Peyer's patch (tissue), 4 donors: ENCODE results near the gene NLRC3. TPM values are rescaled to one million over a fixed set of nuclear protein-coding genes. Genes with fewer than 3 reads are reported as not detected.

Experiments used
- DNase-seq, 3 donors: peaks; one replicate each; pipeline ENCODE4 v3.0.0-alpha.2; 2017 to 2019
- H3K27ac ChIP-seq, 4 donors: fragments of 200-600 bp; sonication (generic); one replicate each; pipeline ENCODE4 v1.5.1; 2016 to 2019
- H3K27me3 ChIP-seq, 2 donors: fragments of 200-600 bp; sonication (generic); one replicate each; pipeline ENCODE4 v1.5.1; 2019
- H3K36me3 ChIP-seq, 3 donors: fragments of 200-600 bp; sonication (generic); one replicate each; pipeline ENCODE4 v1.5.1; 2016 to 2019
- H3K4me1 ChIP-seq, 4 donors: fragments of 200-600 bp; sonication (generic); one replicate each; pipeline ENCODE4 v1.5.1; 2016 to 2019
- H3K4me3 ChIP-seq, 4 donors: fragments of 200-600 bp; sonication (generic); 1 replicate in 3 of 4; 2 replicates in 1 of 4; pipeline ENCODE4 v1.5.1; 2016 to 2019; ENCODE audit warnings: mild to moderate bottlenecking in 1 of 4
- H3K9me3 ChIP-seq, 4 donors: fragments of 200-600 bp; sonication (generic); one replicate each; pipeline ENCODE4 v1.5.1; 2016 to 2019; ENCODE audit warnings: mild to moderate bottlenecking in 1 of 4
- CTCF ChIP-seq, 6 experiments: fragments of 450-650 bp in 4 of 6; fragments of 200-600 bp in 2 of 6; sonication (generic) in 1 of 6; IDR thresholded peaks; one replicate each; pipeline ENCODE4 v1.5.1; 2017 to 2019; ENCODE audit warnings: antibody characterized with exemption in 6 of 6, mild to moderate bottlenecking in 3 of 6, moderate library complexity in 1 of 6
- POLR2A ChIP-seq, 2 donors: fragments of 450-650 bp; IDR thresholded peaks; one replicate each; pipeline ENCODE4 v1.5.1; 2017; ENCODE audit warnings: antibody characterized with exemption in 2 of 2, mild to moderate bottlenecking in 2 of 2, moderate library complexity in 2 of 2
- total RNA-seq, 4 donors: library from RNA; depleted of rRNA; stranded (reverse); fragments of >200 nt; gene quantifications; one replicate each; pipeline ENCODE4 v1.1.0, GENCODE V29; 2016

NLRC3 gene
- total RNA-seq: 10 to 100 TPM in 1 of 4 donors, 1 to 10 TPM in 3; 4.4 to 32.2 (median 7.3) TPM

- peak in 2 of 3 donors; percentile 69 to 77 for DNase-seq
- peak within 1 kb of the TSS; percentile 45 to 56 (median 50) for H3K4me3 ChIP-seq
- H3K9me3 ChIP-seq: no peaks in the 10 kb centered on the region
- TF ChIP-seq CTCF (IDR thresholded peaks at IDR 0.05): no peak
- no peak for TF ChIP-seq POLR2A (IDR thresholded peaks at IDR 0.05)
- H3K27me3 ChIP-seq: no peaks in the 10 kb centered on the region
- peaks cover 0 to 32% (median 9%) of the 10 kb centered on the region in 4 donors for H3K4me1 ChIP-seq
- H3K36me3 ChIP-seq: no peaks in the 10 kb centered on the region
- H3K27ac ChIP-seq: peak within 1 kb of the TSS; percentile 61 to 80 (median 62)
Measured at GRCh38 chr16:3577302-3577752, at the start of gene NLRC3. TSS of gene NLRC3 (minus strand) at chr16:3577403. CDS start at chr16:3565036, 12,367 bp downstream.

GRCh38 chr16:3625911-3626732 lies 48.9 kb upstream of the NLRC3 start:
- DNase-seq: peak in 1 of 3 donors; percentile 28
- no peak overlapping the region for H3K4me3 ChIP-seq
- peaks cover 0 to 3% (median 0%) of the 10 kb centered on the region in 4 donors for H3K4me1 ChIP-seq
- peak in 2 of 6 experiments; percentile 34 to 40 for TF ChIP-seq CTCF (IDR thresholded peaks at IDR 0.05)
- no peak for TF ChIP-seq POLR2A (IDR thresholded peaks at IDR 0.05)
- H3K27ac ChIP-seq: peak overlapping the region in 2 of 4 donors; percentile 0 to 18
- H3K9me3 ChIP-seq: no peaks in the 10 kb centered on the region
- no peaks in the 10 kb centered on the region for H3K27me3 ChIP-seq
- H3K36me3 ChIP-seq: no peaks in the 10 kb centered on the region

GRCh38 chr16:3625331-3625730 lies 48.1 kb upstream of the NLRC3 start:
- H3K4me1 ChIP-seq: peaks cover 0 to 3% (median 0%) of the 10 kb centered on the region in 4 donors
- H3K36me3 ChIP-seq: no peaks in the 10 kb centered on the region
- H3K9me3 ChIP-seq: no peaks in the 10 kb centered on the region
- DNase-seq: peak in 1 of 3 donors; percentile 10
- no peak overlapping the region for H3K27ac ChIP-seq
- H3K27me3 ChIP-seq: no peaks in the 10 kb centered on the region
- no peak for TF ChIP-seq CTCF (IDR thresholded peaks at IDR 0.05)
- no peak for TF ChIP-seq POLR2A (IDR thresholded peaks at IDR 0.05)
- H3K4me3 ChIP-seq: no peak overlapping the region

GRCh38 chr16:3623642-3624041 lies 46.4 kb upstream of the NLRC3 start:
- Histone ChIP-seq H3K9me3 (no peaks in the 10 kb centered on the region), H3K4me1 (peaks cover 0 to 3% (median 0%) of the 10 kb centered on the region in 4 donors), H3K27me3 (no peaks in the 10 kb centered on the region), H3K36me3 (no peaks in the 10 kb centered on the region), H3K4me3 (no peak overlapping the region), H3K27ac (no peak overlapping the region)
- no peak for TF ChIP-seq CTCF (IDR thresholded peaks at IDR 0.05)
- no peak for TF ChIP-seq POLR2A (IDR thresholded peaks at IDR 0.05)
- peak in 1 of 3 donors; percentile 13 for DNase-seq

- H3K27ac ChIP-seq: peak overlapping the region in 1 of 4 donors; percentile 60
- H3K27me3 ChIP-seq: no peaks in the 10 kb centered on the region
- peak in 1 of 3 donors; percentile 62 for DNase-seq
- no peaks in the 10 kb centered on the region for H3K9me3 ChIP-seq
- H3K4me3 ChIP-seq: no peak overlapping the region
- no peaks in the 10 kb centered on the region for H3K4me1 ChIP-seq
- TF ChIP-seq CTCF (IDR thresholded peaks at IDR 0.05) (no peak), POLR2A (IDR thresholded peaks at IDR 0.05) (no peak)
- no peaks in the 10 kb centered on the region for H3K36me3 ChIP-seq
Measured at GRCh38 chr16:3618769-3619141, 41.6 kb upstream of the NLRC3 start.
